Stimulated activated CD4-positive, alpha-beta T cell treated with anti-CD3 and anti-CD28 coated beads, TNF-alpha, amount 100 ng/mL, for 4 hours (primary cell): ENCODE results near the gene ANGPTL5.
"Not testable (repeated sequence)": the region's sequence is repeated elsewhere in the genome, so short reads cannot be mapped to it uniquely, and the experiment has no call there.

ENCODE experiments used
- DNase-seq, 3 experiments: peaks; one replicate each; pipeline ENCODE4 v3.0.0-alpha.2; 2020; ENCODE audit warnings: low read depth in 3 of 3

The ANGPTL5 gene

DNA sequence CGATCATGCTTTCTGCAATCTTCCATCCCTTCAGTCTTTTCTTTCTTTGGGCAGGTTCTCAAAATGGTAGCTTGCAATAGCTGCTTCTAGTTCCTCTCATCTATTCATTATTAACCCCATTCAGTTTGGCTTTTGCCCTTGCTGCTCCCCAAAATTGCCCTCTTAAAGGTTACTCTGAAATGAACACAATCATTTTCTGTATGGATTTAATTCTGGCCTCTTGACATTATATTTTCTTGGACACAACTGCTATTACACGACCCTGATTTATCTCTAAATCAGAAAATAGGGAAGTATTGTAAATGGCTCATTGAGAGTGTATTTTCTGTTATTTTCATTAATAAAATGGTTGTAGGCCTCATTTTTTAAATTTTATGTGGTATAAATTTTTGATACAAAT, at the start of gene ANGPTL5:
TSS of gene ANGPTL5 (minus strand) at position 101 of the 400 bp plus-strand sequence. CDS start 8,613 bp downstream, outside the sequence.
- no peak for DNase-seq

DNA sequence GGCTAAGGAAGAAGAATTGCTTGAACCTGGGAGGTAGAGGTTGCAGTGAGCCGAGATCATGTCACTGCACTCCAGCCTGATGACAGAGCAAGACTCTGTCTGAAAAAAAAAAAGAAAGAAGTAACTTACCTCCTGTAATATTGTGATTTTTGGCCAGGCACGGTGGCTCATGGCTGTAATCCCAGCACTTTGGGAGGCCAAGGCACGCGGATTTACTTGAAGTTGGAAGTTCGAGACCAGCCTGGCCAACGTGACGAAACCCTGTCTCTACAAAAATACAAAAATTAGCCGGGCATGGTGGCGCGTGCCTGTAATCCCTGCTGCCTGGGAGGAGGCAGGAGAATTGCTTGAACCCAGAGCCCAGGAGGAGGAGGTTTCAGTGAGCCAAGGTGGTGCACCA, 47.9 kb upstream of the ANGPTL5 start:
- not testable (repeated sequence) for DNase-seq

DNA sequence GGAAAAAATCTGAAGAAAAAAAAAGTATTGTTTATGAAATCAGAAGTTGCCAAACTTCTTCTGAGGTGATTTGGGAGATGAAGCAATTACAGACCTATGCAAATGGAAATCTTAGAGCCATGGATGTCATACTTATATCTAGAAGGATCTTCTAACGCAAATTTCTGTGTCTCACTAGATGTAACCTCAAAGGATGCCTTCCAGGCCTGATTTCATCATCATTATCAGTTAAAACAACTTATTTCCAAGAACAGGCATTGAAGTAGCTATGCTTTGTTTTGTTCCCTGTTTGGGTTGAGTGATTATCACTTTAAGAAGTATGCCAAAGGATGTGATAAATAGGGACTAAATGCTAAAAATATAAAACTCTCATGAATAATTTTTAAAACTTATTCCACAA, 43.9 kb upstream of the ANGPTL5 start:
- DNase-seq: no peak

DNA sequence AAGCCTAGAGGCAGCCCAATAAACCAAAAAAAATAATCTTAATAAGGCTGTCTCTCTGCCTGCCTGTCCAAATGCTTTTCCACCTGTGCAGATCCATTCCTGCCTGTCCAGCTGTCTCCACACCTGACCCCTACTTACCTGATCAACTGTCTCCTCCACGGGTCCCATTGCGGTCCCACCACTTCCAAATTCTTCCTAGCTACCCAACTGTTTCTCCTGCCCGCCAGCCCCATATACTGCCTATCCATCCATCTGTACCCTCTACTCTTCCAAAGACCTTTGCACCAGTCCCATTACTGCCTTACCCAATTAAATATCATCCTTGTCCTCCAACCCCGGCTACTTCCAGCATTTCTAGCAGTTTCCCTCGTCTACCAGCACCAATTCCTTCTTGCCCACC, 39.4 kb upstream of the ANGPTL5 start:
- no peak for DNase-seq

DNA sequence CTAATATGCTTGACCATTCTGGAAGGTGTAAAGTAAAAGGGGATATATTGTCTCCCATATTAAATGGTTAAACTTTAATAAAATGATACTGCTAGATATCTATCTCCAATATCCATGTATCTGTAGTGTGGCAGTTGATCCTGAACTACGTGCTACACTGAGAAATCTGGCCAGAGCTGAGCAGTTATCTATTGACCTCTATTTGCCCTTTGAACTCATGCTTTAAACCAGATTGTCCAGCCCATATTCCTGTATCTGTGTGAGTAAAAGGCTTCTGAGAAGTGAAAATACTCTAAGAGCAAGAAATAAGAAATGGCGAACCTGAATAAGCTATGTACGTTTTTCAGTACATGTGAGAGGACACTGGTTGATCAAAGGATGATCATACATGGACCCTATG, 39.0 kb upstream of the ANGPTL5 start:
- DNase-seq: no peak

DNA sequence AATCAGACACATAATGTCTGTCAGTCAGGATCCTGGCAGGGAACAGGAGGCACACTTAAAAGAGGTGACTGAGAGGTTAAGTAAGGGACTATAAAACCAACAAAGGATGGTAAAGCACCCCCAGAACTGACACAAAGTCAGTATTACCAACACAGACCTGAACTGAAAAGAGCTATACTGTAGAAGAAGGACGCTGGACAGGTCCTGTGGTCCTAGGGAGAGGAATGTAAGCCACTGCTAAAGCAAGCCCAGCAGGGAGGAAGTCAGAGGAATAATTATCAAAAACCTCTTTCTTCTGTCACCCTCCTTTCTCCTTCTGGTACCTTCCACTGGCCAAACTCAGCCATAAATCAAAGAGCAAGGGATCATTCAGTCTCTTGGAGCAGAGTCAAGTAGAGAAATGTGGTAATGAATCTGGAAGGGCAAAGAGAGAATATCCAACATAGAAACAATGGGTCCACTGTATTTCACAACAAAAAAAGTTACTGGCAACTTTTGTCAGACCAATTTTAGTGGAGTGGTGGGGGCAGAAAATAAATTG, 33.4 kb upstream of the ANGPTL5 start:
- no peak for DNase-seq

DNA sequence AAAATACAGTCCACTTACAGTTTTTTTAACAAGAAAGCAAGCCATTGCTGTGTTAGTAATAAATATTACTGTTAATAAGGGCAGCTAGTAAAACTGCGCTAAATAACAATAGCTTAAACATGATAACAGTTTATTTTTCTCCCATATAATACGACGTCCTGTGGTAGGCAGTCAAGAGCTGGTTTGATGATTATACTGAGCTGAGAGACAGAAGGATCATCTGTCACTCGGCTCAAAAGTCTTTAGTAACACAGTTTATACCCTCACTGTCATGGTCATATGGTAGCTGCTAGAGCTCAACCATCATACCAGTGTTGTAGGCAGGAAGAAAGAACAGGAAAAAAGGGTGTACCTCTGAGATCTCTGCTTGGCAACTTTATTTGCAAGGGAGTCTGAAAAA, 29.1 kb upstream of the ANGPTL5 start:
- DNase-seq: no peak

DNA sequence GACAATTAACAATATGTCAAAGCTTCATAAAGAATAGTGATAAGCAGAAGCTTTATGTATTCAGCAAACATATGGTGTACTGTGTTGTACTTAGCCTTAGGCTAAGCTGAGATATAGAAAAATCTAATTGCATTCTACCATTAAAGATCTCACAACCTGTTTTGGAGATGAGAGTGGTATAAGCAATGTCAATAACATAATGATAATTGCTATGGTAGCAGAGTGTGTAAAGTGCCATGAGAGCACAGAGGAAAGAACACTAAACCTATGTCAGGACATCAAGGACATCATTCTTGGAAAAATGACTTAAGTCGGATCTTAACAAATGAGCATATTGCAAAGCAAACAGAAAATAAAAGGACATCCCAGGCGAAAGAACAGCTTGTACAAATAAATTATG, 28.6 kb upstream of the ANGPTL5 start:
- no peak for DNase-seq

DNA sequence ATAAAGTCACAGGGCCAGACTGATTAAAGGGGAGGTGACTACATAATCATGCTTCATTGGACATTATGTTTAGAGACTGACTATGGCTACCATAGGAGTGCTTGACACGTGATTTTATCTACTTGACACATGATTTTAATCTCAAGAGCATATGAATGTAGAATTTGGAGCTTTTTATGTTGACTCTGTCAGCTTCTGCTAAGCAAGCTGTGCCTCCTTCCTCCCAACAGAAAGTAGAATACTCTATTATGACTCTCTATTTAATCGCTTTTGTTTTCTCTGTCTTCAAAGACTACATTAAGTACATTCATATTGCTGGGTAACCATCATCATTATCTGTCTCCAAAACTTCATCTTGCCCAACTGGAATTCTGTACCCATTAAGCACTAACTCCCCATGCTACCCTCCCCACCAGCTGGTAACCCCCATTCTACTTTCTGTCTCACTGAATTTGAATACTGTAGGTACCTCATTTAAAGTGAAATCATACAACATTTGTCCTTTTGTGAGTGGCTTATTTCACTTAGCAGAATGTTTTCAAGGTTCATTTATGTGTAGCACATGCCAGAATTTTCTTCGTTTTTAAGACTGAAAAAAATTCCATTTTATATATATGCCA, 24.7 kb upstream of the ANGPTL5 start:
- DNase-seq: no peak

DNA sequence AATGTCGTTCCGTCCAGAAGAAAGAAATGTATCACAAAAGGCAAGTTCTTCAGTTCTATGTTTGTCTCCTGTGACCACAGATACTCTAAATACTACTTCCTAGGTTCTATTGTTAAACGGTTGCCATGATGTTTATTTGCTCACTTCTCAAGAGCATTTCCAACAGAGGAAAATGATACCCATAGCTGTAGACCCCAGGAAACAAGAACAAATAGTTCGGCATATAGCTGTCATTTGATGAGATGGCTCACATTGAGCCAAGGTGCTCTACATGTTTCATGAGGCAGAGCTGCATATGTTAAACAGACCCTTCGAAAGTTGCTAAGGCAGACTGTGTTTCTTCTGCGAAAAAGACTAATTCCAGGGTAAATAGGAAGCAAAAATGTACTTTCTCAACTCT, 15.4 kb upstream of the ANGPTL5 start:
- DNase-seq: no peak

DNA sequence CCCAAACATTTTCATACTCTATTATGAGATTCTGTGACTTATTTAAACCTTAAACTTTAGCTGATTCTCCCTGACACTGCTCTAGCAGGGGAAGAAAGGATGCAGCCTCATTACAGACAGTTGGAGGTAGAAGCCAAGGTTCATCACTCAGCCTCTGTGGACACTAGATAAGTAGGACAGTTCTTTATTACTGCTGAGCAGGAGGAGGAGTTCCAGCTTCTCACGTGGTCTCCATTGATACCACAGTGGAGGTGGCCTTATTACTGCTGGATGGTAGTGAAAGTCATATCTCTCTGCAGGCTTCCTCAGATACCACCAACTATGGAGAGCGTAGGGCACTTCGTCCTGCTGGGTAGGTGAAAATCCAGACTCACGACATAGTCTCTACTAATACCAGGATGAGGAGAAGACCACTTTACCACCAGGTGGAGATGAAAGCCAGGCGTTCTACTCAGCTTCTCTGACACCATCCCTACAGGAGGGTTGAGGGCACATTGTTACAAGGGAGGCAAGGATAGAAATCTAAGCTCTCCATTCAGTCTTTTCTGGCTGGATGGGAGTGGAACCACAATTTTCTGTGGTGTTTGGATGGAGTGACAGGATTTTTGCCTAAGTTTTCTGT, 13.1 kb upstream of the ANGPTL5 start:
- no peak for DNase-seq

DNA sequence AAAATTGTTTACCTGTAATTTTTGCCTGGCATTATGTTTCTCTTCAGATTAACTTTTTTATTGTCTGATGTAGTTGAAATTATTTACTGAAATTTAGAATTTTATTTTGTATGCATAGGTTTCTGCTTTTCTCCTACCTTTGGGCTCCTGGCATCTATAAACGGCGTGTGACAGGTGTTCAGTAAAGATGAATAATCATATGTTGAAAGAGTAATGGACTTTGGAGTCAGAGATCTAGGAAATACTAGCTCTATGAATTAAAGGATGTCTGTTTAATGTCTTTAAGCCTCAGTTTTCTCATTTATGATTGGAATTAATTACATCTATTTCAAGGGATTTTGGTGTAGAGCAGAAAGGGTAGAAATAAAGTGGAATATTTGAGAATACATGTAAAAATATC, 7.2 kb upstream of the ANGPTL5 start:
- DNase-seq: no peak

DNA sequence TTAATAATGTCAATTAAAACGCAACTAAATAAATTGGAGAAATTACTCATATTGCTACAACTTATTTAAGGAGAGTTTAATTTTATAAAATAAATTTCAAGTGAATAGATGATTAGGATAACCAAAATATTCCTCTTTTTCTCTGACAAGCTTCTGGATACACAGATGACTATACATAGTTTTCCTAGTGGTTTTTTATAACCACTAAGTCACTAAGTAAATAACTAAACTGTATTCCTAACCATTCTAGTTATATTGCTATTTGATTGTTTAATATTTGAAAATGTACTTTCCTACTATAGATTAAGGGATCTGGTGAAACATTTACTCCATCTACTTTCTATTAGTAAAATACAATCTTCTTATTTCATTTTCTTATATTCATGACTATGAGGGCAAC, 4.7 kb upstream of the ANGPTL5 start:
- no peak for DNase-seq

DNA sequence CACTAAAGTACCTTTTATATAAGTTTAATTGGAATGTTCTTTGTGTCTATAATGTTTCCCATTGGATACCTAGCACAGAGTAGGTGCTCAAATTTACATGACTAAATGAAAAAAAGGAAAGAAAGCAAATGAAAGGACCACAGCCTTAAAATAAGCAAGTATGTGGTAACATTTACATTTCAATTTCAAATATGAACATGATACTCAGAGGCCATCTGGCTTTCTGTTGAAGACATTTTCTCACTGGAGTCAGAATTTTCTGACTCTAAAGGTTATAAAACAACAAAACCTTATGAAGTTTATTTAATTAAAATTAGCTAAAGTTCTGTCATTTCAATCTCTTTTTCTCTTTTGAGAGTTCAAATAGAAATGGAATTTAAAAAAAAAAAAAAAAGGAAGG, 904 bp upstream of the ANGPTL5 start:
- no peak for DNase-seq

DNA sequence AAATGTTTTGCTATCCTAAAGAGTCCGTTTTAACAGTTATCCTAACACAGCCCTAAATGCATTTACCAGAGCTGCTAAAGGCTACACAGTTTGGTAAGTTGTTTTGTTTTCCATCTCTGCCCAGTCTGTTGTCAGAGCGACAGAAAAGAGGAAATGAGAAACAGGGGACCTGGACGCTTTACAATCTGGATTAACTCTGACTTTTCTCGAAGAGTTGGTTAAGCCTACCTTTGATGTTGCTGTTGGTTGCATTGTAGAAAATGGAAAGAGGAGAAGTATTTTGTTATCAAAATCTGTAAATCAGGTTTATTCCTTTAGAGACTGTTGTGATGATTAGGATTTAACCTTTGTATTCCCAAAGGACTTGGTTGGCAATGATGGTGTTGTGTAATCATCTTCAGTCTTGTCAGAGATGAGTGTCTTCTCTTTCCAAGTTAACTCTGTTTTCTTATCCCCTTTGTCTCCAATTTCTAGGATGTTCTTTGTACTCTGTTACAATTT, 481 bp downstream of the ANGPTL5 start:
- DNase-seq: no peak

DNA sequence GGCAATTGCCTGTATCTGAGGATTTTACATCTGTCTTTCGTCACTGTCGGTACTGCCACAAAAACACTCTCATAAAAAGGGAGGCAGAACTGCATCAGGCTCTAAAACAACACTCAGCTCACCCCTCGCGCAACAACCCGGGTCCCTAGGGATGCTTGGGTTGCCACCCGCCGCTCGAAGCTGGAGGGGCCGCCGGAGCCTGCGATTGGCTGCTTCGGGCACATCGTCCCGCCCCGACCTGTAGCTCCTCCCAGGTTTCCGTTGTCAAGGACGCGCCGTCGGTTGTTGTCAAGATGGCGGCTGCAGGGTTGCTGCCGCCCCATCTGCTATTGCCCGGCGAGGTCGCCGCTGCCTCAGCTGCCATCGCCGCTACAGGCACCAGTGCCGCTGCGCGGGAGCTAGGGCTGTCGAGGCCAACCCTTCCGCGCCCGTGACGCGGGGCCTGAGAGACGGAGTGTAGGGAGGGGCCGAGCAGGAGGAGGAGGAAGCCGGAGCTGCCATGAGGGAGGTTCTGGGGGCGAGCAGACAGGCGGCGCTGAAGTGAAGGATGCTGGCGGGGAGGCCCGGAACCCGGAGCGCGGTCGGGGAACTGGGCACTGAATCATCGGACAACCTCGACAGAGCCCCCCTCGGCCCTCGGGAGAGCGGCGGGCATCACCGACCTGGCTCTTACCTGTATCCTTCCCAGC, 1.4 kb downstream of the ANGPTL5 start, which contains the start of gene CEP126:
TSS of gene CEP126 (plus strand) at position 273 of the 689 bp plus-strand sequence. CDS start at position 548, 275 bp downstream.
- DNase-seq: peak; percentile 84 to 89 (median 85)

DNA sequence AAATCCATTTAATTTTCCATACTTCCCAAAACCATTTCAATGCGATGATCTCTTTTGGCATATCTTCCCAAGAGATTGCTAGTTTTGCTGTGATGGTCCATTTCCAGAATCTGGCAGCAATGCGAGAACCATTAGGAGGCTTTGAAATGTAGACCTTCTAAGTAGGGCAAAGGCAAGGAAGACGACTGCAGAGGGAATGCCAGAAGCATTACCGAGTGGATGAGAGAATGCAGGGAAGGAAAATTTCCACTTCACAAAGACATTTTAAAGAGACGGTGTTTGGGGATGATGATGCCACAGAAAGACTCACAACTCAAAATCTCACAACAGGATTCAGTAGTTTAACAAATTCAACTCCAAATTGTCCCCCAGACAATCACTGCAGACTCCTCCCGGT, 2.0 kb downstream of the ANGPTL5 start:
- DNase-seq: no peak

DNA sequence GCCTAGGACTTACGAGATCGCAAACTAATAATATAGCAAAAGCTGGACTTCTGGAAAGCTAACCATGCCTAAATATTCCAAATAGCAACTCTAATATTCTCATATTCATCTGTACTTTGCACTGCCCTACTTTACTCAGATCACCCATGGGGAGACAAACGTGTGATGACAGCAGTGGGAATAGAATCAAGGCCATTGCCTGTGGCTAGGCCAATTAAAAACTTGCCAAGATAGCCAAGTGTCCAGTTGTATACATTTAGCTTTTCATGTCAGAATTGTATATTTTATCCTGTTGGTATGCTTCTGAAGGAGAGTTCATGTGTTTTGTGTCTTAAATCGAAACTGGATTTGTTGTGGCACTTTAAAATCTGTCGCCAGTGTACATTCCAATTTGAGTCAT, 2.7 kb downstream of the ANGPTL5 start:
- no peak for DNase-seq

DNA sequence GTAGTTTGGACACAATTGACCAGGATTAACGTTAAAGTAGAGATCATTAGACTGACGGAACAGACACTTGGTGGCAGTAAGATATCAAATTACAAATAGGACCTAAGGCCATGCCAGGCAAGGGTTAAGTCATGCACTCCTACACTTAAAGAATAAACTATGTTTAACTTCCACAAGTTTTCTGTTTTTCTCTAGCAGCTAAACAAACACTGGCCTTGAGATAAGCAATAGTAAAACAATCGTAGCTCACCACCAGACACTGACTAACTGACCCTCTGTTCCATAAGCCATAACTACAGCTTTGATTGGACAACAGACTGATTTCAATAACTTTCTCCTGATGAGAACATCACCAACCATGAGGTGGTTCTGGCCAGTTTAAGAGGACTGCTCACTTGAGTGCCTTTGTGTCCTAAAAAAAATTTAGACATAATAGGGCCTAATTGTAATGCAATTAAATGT, 3.5 kb downstream of the ANGPTL5 start:
- no peak for DNase-seq

DNA sequence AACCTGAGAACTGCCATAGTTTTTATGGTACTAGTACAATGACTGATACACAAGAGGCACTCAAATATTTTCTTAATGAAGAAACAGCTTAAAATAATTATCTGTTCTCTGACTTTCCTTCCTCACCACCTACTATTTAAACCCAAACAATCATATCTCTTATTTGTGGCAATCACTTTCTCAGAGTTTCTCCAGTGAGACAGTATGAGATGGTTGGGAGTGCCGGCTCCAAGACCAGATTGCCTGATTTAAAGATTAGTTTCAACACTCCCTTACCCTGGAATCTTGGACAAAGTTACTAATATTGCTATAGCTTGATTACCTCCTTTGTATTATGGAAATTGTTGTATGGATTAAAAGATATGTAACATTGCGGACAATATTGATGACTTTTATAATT, 7.2 kb downstream of the ANGPTL5 start:
- no peak for DNase-seq

DNA sequence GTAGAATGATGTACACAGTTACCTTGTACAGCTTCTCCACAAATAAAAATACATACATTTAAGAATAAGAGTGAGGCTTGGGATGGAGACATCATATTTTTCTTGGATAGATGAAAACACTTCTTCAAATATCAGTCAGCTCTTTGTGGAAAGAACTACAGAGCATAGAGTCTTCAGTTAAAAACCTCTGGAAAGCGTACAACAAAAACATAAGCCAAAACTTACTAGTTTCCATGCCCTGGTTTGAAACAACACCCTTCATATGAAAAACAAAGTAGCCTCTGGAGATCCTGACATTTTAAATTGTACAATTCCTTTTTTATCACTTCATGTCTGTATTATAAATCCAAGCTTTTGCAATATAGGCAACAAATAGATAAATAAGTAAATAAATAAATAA, 8.5 kb downstream of the ANGPTL5 start:
- DNase-seq: no peak

DNA sequence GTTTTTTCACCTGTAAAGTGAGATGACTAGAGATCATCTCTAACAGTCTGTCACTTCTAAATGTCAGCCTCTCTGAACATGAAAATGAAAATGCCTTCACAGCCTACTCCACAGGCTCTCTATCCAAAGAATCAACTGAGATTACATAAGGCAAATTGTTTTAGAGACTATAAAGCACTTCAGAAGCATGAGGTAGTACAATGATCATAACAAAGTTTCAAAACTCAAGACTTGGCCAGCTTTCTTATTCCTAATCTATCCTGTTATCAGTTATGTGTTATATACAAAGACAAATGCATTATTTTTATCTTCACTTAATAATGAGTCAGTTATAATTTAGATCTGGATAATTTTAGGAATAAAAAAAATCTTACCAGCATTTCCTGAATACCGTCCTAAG, 21.8 kb downstream of the ANGPTL5 start:
- no peak for DNase-seq

DNA sequence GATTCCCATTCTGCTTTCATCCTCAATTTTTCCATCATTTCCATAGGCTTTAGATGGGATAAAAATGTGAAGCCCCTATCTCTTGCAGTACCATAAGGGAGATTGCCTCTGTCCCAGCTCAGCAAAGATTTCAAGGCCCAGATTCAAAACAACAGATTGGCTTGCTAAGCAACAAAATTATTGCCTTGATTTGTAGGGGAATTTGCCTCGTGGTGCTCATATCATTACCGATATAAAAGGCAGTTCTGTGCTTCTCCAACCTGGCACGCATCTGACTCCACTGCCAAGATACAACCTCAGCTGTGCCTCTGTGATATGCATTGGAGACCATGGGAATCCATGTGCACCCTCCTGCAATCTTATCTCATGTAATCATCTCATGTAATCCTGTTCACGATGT, 26.6 kb downstream of the ANGPTL5 start:
- DNase-seq: no peak
